ENCODE results near the gene CPOX.

The CPOX gene

DNA sequence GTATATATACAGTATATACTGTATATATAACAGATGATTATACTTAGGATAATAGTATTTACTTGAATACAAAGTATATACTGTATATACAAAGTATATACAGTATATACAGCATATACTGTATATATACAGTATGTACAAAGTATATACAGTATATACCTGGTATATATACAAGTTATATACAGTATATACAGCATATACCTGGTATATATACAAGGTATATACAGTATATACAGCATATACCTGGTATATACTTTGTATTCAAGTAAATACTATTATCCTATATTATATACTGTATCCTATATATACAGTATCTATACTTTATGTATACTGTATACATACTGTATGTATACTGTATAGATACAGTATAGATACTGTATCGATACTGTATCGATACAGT, 14.6 kb upstream of the CPOX start:
- TF ChIP-seq, protein P1, sequence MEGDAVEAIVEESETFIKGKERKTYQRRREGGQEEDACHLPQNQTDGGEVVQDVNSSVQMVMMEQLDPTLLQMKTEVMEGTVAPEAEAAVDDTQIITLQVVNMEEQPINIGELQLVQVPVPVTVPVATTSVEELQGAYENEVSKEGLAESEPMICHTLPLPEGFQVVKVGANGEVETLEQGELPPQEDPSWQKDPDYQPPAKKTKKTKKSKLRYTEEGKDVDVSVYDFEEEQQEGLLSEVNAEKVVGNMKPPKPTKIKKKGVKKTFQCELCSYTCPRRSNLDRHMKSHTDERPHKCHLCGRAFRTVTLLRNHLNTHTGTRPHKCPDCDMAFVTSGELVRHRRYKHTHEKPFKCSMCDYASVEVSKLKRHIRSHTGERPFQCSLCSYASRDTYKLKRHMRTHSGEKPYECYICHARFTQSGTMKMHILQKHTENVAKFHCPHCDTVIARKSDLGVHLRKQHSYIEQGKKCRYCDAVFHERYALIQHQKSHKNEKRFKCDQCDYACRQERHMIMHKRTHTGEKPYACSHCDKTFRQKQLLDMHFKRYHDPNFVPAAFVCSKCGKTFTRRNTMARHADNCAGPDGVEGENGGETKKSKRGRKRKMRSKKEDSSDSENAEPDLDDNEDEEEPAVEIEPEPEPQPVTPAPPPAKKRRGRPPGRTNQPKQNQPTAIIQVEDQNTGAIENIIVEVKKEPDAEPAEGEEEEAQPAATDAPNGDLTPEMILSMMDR (IDR thresholded peaks at IDR 0.05; ENCODE audit: insufficient read depth, low read length) = no peak
- no peak for TF ChIP-seq POLR2AphosphoS5 (IDR thresholded peaks at IDR 0.05; ENCODE audit: low read depth)
- TF ChIP-seq SPI1 (IDR thresholded peaks at IDR 0.05; ENCODE audit: borderline replicate concordance, low read depth) = no peak
- no peak for TF ChIP-seq GABPA (IDR thresholded peaks at IDR 0.05; ENCODE audit: low read depth)
- TF ChIP-seq, protein P2, sequence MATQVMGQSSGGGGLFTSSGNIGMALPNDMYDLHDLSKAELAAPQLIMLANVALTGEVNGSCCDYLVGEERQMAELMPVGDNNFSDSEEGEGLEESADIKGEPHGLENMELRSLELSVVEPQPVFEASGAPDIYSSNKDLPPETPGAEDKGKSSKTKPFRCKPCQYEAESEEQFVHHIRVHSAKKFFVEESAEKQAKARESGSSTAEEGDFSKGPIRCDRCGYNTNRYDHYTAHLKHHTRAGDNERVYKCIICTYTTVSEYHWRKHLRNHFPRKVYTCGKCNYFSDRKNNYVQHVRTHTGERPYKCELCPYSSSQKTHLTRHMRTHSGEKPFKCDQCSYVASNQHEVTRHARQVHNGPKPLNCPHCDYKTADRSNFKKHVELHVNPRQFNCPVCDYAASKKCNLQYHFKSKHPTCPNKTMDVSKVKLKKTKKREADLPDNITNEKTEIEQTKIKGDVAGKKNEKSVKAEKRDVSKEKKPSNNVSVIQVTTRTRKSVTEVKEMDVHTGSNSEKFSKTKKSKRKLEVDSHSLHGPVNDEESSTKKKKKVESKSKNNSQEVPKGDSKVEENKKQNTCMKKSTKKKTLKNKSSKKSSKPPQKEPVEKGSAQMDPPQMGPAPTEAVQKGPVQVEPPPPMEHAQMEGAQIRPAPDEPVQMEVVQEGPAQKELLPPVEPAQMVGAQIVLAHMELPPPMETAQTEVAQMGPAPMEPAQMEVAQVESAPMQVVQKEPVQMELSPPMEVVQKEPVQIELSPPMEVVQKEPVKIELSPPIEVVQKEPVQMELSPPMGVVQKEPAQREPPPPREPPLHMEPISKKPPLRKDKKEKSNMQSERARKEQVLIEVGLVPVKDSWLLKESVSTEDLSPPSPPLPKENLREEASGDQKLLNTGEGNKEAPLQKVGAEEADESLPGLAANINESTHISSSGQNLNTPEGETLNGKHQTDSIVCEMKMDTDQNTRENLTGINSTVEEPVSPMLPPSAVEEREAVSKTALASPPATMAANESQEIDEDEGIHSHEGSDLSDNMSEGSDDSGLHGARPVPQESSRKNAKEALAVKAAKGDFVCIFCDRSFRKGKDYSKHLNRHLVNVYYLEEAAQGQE (IDR thresholded peaks at IDR 0.05; ENCODE audit: insufficient replicate concordance, low read depth) = no peak
- no peak for DNase-seq (ENCODE audit: low read depth in 1 of 2, low spot score in 1 of 2)
- H3K4me3 ChIP-seq (replicated peaks; ENCODE audit: insufficient read depth, low read length) = no peak overlapping the region
- H3K27me3 ChIP-seq (ENCODE audit: insufficient read depth, poor library complexity, severe bottlenecking) = no peaks in the 10 kb centered on the region
- no peak overlapping the region for H3K27ac ChIP-seq (replicated peaks)

DNA sequence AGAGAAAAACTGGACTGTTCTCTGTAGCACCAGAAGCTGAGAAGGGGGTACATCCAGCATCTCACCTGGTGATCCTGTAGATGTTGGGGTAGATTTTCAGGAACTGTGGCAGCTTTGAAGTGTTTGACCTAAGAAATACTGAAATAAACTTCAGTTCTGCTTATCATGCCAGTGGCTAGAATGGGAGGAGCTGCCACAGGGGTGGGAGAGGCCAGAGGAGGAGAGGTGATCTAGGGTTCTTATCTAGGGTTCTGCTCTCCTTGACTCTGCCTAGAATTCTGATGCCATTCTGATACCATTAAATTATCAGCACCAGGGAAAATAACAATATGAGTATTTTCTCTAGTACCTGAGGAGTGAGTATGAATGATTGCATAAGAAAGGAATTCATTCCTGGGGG, 10.2 kb upstream of the CPOX start:
- no peak overlapping the region for H3K4me3 ChIP-seq (replicated peaks; ENCODE audit: insufficient read depth, low read length)
- TF ChIP-seq, protein P1 (IDR thresholded peaks at IDR 0.05; ENCODE audit: insufficient read depth, low read length) = no peak
- TF ChIP-seq POLR2AphosphoS5 (IDR thresholded peaks at IDR 0.05; ENCODE audit: low read depth) = no peak
- TF ChIP-seq SPI1 (IDR thresholded peaks at IDR 0.05; ENCODE audit: borderline replicate concordance, low read depth) = no peak
- TF ChIP-seq, protein P2 (IDR thresholded peaks at IDR 0.05; ENCODE audit: insufficient replicate concordance, low read depth) = no peak
- TF ChIP-seq GABPA (IDR thresholded peaks at IDR 0.05; ENCODE audit: low read depth) = no peak
- no peak overlapping the region for H3K27ac ChIP-seq (replicated peaks)
- H3K27me3 ChIP-seq (ENCODE audit: insufficient read depth, poor library complexity, severe bottlenecking) = no peaks in the 10 kb centered on the region
- DNase-seq (ENCODE audit: low read depth in 1 of 2, low spot score in 1 of 2) = no peak

DNA sequence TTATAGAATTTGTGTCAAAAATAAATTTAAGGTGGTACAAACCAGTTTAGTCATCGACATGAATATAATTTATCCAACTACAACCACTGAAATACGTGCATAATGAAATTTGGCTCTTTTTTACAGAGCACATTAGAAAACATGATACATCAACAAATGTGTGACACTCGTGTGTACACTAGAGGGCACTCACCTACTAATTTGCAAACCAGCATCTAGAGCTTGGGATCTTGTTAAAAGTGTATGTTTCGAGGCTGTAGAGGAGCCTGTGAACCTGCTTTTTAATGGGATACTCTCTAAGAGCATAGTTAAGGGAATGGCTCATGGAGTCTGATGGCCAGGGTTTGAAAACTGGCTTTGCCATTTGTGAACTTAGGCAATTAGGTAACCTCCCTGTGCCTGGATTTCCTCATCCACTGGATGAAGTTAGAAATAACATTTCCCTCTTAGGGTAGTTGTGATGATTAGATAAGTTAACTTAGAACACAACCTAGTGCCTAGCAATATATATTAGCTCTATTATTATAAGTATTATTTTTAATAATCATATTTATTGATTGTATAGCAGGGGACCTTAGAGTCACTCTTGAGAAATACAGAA, 8.8 kb upstream of the CPOX start:
- no peak overlapping the region for H3K27ac ChIP-seq (replicated peaks)
- DNase-seq (ENCODE audit: low read depth in 1 of 2, low spot score in 1 of 2) = peak in 1 of 2 experiments; percentile 59

More for the DNA sequence above, 8.8 kb upstream of the CPOX start:
- TF ChIP-seq, protein P2 (IDR thresholded peaks at IDR 0.05; ENCODE audit: insufficient replicate concordance, low read depth) = no peak
- TF ChIP-seq, protein P1 (IDR thresholded peaks at IDR 0.05; ENCODE audit: insufficient read depth, low read length) = peak; percentile 49
- TF ChIP-seq SPI1 (IDR thresholded peaks at IDR 0.05; ENCODE audit: borderline replicate concordance, low read depth) = no peak
- TF ChIP-seq GABPA (IDR thresholded peaks at IDR 0.05; ENCODE audit: low read depth) = no peak
- TF ChIP-seq POLR2AphosphoS5 (IDR thresholded peaks at IDR 0.05; ENCODE audit: low read depth) = no peak
- no peaks in the 10 kb centered on the region for H3K27me3 ChIP-seq (ENCODE audit: insufficient read depth, poor library complexity, severe bottlenecking)
- H3K4me3 ChIP-seq (replicated peaks; ENCODE audit: insufficient read depth, low read length) = no peak overlapping the region

Measured in HL-60 (cell line).